H54 (cell line): Measurements from ENCODE around the gene PPIP5K2.
A peak's percentile ranks its signal among the peaks of the same experiment; 100 is the strongest.
"Not testable (repeated sequence)": the region's sequence is repeated elsewhere in the genome, so short reads cannot be mapped to it uniquely, and the experiment has no call there.

Source experiments
- DNase-seq: peaks from one replicate; pipeline ENCODE4 v3.0.0; 2011; ENCODE audit warnings: low spot score, mixed read lengths; ENCODE audit not compliant: insufficient read length
- FAIRE-seq: peaks from 3 replicates; lab custom pipeline; 2011; peaks lifted over from hg19 to GRCh38; lab: Jason Lieb, UNC
- POLR2A ChIP-seq: IDR thresholded peaks from 2 replicates; pipeline ENCODE4 v1.6.1; 2011; ENCODE audit warnings: low read depth, mild to moderate bottlenecking, low read length

PPIP5K2 gene

DNA sequence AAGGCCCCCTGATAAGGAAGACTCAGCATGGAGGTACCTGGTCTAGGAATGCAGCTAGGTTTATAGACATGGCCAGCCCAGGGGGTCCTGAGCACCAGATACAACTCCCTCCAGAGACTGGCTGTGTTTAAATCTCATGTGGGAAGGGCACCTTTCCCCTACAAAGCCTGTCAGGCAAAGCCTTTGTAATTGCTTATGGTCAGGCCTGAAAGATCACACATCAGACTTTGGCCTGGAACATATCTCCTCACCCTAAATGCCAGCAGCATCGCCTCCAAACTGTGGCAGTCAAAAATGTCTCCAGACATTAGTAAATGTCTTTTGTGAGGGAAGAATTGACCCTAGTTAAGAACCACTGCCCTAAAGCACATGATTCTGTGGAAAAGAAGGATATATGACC is 86.9 kb downstream of the PPIP5K2 start:
- FAIRE-seq (peak; percentile 53), DNase-seq (no peak)
- TF ChIP-seq POLR2A: no peak

DNA sequence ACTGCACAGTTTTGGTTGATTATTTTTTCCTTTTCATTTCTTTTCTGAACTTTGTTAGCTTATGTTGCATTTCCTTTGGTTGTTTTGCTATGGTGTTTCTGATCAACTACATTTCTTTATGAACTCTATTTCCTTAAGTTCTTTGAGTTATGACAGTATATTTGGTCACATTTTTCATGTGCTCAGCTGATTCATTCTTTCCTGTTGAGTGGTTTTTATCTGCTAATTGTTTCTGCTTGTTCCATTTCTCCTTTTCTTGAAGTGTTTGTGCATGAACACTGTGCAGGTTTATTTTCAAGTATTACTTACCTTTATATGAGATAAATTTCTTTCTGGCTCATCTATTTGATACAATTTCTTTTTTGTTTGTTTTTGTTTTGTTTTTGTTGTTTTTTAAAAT is 87.6 kb downstream of the PPIP5K2 start:
- FAIRE-seq: peak; percentile 6

DNA sequence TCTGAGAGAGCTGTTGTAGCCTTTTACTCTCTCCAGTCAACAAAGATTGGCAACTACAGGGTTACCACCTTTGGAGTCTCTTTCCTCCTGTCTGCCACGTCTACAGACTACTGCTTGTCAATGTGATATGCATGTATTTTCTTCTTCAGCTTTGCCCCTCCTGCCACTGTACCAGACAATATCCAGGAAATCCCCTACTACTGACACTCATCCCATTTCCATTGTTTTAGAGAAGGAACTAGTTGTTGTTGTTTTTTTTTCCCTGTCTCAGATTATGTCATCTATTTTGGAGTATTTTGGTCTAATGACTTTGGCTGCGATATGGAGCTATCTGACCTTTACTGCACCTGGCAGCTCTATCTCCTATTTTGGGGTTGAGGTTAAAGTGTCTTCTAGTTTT is 88.4 kb downstream of the PPIP5K2 start:
- DNase-seq (no peak), FAIRE-seq (no peak)
- TF ChIP-seq POLR2A: no peak

More for the DNA sequence above, 87.6 kb downstream of the PPIP5K2 start:
- TF ChIP-seq POLR2A: no peak
- no peak for DNase-seq

DNA sequence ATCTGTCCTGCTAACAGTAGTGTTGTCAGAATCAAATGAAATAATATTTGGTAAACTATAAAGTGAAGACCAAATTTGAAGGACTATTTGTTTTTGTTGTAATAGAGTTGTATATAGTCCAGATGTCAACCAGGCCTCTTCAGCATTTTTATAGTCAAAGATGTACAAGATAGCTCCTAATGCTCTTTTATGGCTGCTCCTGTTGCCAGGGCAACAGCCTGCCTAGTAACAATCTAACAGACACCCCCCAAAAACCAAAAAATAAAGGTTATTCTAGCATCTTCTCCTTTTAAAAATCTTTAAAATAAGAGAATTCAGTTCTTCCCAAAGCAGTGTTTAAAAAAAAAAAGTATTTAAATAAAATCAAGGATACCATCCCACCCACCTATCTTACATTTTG is 89.0 kb downstream of the PPIP5K2 start:
- no peak for TF ChIP-seq POLR2A
- no peak for FAIRE-seq
- no peak for DNase-seq

DNA sequence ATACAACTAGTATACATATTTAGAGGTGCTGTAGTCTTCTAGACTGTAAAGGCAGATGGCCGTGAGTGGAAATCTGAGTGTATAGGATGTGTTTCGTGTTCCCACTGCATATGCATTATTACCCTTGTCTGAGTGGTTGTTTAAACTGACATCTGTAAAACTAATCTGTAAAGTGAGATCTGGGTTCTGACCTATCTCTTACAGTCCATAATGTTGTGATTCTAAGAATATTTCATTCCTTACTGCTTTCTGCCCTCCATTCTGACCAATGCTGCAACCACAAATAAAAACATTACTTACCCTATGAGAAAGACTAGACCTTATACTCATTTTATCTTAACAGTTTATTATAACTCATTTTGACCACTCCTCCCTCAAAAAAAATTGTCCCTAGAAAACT is 90.9 kb downstream of the PPIP5K2 start:
- DNase-seq: no peak
- no peak for TF ChIP-seq POLR2A
- FAIRE-seq: no peak

DNA sequence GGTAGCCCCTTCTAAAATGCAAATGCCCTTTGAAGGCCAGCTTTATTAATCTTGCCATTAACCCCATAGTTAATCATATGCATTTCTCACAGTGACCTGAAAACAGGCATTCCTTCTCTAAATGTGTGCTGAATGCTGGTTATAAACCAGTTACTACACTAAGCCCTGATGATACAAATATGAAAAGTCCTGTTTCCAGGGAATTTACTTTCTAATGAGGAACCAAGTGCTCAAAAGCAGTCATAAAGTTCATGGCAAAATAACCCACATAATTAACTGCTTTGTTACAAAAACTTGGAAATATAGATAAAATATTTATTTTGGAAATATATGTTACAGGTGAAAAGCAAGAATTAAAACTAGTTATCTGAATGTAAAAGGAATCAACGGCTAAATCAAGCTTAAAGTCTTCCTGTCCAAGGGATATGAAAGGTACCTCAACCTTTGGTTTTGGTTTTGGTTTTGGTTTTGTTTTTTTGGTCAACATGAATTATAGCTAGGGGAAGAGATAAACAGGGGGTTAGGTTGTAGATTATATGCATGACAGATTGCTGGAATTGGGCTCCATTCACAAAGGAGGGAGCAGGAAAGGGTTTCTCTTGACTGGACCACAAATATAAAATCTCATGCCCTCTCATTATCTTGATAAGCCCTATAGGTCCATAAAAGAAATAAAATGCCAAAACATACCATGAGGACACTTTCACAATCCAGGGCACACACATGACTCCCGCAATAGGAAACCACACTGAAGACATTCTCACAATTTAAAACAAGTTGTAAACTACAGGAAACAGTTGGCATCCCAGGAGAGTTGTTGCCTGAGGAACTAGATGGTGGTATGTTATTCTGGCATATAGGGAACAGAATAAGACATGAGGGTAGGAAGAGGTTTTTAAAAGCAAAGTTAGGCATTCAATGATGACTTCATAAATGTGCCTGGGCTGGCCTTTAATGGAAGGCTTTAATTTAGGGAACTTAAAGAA is 91.8 kb downstream of the PPIP5K2 start:
- TF ChIP-seq POLR2A: no peak
- peak; percentile 48 for FAIRE-seq
- DNase-seq: no peak

DNA sequence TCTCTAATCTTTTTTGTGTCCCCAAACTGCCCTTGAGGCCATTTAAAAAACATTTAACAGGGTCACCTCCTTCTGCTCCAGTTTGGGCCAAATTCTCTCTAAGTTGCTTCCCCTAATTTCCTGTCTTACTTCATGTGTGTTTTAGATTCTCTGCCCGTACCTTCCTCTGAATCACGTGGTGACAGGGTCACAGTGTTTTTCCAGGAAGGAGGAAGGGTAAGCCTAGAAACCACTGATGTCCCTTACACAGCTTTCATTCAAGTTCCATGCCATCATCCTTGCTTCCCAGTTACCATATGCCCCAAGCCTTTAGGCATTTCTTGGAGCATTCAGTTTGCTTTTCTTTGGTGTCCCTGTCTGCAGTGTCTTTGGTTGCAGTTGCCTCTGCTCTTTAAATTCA is 96.0 kb downstream of the PPIP5K2 start:
- no peak for TF ChIP-seq POLR2A
- FAIRE-seq: peak; percentile 60
- no peak for DNase-seq

DNA sequence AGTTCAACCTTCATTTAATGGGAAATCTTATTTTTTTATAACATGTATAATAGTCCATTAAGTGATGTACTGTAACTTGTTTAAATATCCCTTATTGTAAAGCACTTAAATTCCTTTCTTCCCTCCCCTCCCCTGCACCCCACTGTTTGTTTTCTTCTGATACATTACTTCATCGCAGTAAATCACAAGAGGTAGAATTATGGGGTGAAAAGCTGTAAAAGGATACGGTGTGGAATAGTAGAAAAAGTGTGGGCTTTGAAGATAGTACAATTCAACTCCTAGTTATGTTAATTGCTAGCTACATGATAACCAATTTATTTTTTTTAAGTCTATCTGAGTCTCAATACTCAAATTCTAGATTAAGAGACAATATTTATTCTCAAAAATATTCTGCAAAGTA is 96.6 kb downstream of the PPIP5K2 start:
- no peak for DNase-seq
- TF ChIP-seq POLR2A: no peak
- FAIRE-seq: no peak

DNA sequence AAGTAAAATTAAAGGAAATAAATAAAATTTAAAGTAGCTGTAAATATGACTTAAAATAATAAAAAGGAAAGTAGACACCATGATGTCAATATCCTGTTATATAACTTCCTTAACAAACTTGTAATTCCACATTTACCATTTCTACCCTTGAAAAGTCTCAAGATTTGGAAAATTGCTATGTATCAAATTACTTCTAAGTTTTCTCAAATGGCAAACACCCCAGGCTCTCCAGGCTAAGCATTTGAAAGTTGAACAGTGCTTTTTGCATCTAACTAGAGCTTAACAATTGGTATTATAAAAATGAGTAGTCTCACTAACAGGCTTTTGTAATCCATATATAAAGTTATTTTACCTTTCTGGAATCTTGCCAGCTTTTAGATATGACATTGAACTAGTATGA is 97.0 kb downstream of the PPIP5K2 start:
- no peak for FAIRE-seq
- DNase-seq: no peak
- TF ChIP-seq POLR2A: no peak

DNA sequence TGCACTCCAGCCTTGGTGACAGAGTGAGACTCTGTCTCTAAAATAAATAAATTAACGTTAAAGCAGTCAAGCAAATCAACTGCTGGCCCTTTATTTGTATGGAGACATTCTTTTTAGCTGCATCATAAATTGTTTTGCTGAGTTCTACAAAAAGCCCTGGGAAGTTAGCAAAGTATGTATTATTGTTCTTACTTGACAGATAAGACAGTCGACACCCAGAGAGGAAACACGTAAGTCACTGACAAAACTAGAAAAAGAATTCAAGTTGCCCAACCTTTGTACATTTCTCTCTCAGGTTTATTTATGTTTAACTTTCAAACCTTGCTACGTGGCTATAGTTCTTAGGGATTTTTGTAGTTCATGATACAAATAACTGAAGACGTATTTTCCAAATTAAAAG is 98.1 kb downstream of the PPIP5K2 start:
- FAIRE-seq (no peak), DNase-seq (no peak)
- no peak for TF ChIP-seq POLR2A

DNA sequence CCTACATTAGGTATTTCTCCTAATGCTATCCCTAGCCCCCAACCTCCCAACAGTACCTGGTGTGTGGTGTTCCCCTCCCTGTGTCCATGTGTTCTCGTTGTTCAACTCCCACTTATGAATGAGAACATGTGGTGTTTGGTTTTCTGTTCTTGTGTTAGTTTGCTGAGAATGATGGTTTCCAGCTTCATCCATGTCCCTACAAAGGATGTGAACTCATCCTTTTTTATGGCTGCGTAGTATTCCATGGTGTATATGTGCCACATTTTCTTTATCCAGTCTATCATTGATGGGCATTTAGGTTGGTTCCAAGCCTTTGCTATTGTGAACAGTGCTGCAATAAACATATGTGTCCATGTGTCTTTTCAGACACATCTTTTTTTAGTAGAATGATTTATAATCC is 99.0 kb downstream of the PPIP5K2 start:
- not testable (repeated sequence) for FAIRE-seq, DNase-seq

DNA sequence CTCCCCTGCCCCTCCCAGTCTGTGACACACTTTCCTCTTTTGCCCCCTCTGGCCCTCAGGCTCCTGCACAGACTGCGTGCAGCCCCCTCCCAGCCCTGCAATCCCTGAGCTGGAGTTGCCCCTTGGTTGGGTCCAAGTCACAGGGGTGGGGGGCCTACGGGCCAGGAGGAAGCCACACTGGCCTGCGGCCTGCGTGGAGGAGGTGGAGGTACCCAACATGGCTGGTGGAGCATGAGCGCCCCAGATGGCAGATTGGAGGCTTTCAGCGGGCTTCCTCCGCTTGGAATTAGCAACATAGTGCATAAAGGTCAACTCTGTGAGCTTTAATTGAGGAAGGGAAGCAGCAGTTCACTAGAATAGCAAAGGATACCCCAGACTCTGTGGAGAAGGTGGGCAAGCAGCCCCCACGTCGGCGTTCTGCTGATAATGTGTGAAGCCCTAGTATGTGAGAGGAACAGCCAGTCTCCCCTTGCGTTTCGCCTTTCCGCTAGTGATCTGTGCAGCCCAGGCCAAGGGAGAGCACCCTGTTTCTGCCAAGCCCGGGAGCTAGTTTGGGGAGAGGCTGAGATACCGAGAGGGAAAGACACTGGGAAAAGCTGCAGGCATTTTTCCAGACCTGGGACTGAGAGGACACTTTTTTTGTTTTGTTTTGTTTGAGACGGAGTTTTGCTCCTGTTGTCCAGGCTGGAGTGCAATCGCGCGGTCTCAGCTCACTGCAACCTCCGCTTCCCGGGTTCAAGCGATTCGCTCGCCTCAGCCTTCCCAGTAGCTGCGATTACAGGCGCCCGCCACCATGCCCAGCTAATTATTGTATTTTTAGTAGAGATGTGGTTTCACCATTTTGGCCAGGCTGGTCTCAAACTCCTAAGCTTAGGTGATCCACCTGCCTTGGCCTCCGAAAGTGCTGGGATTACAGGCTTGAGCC is 103.2 kb downstream of the PPIP5K2 start:
- TF ChIP-seq POLR2A: no peak
- DNase-seq: no peak
- FAIRE-seq: no peak

DNA sequence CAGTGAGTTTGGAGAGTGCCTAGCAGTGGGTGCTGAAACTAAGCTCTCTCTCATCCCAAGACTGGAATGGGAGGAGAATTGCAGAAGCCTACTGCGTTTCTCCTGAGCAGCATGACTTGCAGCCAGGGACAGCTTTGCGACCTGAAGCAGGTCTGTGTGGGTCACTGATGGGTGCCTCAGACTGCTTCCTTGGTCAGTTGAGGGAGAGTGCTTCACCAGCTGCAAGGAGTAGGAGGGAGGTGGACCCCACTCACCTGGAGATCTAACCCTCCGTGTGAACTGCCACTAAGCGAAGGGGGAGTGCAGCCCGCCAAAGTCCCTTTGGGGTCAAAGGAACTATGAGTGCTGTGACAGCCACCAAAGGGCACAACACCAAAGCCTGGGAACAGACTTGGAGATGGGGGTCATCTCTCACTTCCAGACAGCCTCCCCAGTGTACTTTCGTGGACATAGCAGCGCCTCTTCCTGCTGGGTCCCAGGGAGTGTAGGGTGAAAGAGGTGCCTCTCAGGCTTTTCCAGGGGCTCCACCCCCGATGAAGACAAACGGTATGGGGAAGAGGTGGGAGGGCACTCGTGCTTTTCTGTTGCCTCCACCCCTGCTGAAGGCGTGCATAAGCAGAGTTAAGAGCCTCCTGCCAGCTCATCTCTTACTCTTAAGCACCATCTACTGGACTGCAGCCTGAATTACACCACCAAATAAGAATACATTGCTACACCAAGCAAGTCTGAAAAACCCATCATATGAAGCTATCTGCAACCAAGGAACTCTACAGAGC is 104.2 kb downstream of the PPIP5K2 start:
- FAIRE-seq (peak; percentile 98), DNase-seq (peak; percentile 20)
- TF ChIP-seq POLR2A: no peak
